AG09309 (cell line): ENCODE results near the gene REN.

Source experiments
- DNase-seq: peaks from one replicate; pipeline ENCODE4 v3.0.0-alpha.2; 2010; ENCODE audit warnings: low read depth
- H3K4me3 ChIP-seq: 2 replicates; pipeline ENCODE4 v1.5.1; 2011; ENCODE audit warnings: mild to moderate bottlenecking, low read depth, low read length, moderate library complexity; ENCODE audit not compliant: control insufficient read depth
- TF ChIP-seq, protein P1 (sequence below): IDR thresholded peaks from 2 replicates; pipeline ENCODE4 v1.5.1; 2011; ENCODE audit warnings: mild to moderate bottlenecking, low read depth, low read length, inconsistent platforms; ENCODE audit not compliant: insufficient read depth, control insufficient read depth; ENCODE audit errors: missing control alignments

The REN gene

DNA sequence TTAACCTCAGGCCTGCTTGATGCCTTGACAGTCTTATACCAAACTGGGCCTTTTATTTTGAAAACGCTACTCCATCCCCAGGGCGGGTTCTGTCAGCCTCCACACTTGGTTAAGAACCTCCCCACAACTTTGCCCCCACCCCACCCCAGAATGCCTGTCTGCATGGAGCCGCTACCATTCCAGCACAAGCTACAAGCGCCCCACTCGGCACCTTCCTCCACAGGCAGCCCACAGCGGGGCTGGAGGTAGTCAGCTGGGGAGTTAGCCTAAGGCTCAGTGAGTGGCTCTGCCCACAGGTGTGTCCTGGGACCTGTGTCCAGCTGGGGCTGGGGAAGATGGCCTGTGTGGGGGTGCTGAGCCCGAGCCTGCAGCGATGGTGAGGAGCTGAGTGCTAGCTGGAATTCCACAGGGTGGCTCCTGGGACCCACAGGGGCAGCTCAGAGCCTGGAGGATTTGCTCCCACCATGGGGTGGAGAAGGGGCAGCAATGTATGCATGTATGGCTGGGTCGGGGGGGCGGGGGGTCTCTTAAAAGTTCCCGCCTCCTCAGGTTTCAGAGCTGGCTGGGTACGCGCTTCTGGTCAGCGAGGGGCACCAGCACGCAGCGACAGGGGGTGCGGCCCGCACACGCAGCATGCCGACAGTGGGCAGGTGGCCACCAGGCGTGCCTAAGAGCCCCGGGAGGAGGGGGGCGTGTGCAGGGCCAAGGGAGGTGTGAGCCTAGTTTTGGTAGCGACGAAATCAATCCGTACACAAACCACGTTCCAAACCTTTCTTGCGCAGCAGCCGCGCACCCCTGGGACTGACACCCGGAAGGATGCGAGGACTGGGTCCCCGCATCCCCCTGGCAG is 15.2 kb downstream of the REN start:
- peak overlapping the region; percentile 47 for H3K4me3 ChIP-seq
- TF ChIP-seq, protein P1, sequence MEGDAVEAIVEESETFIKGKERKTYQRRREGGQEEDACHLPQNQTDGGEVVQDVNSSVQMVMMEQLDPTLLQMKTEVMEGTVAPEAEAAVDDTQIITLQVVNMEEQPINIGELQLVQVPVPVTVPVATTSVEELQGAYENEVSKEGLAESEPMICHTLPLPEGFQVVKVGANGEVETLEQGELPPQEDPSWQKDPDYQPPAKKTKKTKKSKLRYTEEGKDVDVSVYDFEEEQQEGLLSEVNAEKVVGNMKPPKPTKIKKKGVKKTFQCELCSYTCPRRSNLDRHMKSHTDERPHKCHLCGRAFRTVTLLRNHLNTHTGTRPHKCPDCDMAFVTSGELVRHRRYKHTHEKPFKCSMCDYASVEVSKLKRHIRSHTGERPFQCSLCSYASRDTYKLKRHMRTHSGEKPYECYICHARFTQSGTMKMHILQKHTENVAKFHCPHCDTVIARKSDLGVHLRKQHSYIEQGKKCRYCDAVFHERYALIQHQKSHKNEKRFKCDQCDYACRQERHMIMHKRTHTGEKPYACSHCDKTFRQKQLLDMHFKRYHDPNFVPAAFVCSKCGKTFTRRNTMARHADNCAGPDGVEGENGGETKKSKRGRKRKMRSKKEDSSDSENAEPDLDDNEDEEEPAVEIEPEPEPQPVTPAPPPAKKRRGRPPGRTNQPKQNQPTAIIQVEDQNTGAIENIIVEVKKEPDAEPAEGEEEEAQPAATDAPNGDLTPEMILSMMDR: no peak
- DNase-seq: no peak

DNA sequence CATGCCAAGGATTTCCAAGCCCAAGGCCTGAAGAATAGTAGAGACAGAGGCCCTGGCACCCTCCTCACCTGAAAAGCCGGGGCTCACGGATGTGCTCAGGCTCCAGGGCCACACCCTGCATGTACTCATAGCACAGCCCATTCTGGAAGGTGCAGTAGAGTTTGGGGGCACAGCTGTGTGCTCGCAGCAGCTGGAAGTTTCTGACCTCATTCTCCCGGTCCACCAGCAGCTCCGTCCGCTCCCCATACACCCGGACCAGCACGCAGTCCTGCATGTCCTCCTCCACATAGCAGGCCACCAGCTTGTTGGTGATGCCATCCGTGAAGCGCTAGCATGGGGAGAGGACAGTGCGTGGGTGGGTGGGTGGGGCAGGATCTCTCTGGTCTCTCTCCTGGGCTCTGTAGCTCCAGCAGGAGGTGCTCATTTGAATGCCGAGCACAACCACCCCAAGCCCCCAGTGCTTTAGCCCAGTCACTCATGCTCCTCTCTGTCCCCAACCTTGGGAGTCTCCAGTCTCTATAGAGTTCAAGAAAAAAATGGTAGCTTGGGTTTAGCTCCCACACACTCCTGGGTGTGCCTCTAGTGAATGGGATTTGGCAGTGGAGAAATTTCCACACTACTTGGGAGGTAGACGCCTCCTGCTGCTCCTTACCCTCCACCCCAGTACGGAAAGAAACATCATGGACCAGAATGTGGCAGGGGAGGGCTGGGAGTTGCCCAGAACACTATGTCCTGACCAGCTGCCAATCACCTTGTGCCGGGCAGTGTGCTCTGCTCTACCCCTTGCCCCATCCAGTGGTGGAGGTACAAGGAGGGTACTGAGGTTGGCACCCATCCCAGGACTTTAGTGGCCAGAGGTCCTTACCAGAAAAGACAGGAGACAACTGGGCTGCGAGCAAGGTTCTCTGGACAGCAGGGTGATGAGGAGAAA is 16.2 kb downstream of the REN start:
- DNase-seq: no peak
- TF ChIP-seq, protein P1: no peak
- H3K4me3 ChIP-seq: no peak overlapping the region

DNA sequence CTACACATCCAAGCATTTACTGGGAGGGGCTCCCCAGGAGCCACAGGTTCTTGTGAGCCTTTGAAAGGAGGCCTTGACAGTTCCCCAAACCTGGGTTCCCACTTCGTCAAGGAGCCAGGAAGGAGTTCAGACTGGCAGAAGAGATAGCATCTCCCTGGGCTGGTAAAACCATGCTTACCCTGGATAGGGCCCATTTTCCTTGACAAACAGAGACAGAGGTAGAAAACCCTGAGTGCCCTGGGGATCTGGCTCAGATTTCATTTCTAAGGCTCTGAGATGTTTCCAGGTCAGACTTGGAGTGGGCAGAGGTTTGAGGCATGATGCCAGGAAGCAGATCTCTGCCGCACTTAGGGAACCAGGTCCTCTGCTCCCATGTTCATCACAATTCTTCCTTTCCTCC is 17.0 kb downstream of the REN start:
- TF ChIP-seq, protein P1: no peak
- H3K4me3 ChIP-seq: no peak overlapping the region
- no peak for DNase-seq

DNA sequence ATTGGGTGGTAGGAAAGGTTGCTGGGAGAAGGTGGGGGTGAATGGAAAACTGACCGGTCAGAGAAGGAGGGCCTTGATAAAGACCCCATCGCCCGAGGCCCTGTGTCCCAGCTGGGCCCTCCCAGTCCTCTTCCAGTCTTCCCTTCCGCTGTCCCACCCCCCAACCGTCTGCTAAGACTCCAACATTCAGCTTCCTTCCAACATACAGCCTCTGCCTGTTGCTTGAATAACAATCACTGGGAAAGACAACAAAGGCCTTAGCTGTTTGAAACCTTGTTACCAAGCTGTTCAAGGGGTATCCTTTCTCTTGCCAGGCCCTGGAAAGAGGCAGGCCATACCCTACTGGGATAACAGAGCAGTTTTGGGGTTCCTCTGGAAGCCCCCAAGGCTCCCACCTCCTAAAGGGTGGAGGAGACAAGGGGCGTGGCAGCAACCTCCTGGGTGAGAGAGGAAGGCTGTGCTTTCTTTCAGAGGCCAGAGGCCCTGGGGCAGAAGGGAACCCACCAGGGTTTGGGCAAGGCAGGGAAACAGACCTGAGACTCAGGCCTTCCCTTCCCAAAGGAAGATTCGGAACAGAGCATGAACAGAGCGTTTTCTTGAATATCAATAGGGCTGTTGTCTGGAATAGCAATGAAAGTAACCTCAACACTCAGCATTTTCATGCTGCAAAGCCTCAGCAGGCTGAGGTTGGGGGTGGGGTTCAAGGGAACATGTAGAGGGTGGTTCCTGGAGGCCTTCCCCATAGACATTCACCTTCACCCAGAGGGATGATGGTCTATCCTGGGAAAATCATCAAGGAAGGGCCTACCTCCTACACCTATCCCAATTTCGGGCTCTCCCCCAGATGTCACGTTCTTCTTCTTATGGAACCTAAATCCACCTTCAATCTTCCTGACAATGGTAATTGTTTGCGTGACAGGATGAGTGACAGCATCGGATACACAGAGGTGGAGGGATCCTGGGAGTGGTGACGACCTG is 18.4 kb downstream of the REN start:
- no peak overlapping the region for H3K4me3 ChIP-seq
- TF ChIP-seq, protein P1: no peak
- DNase-seq: no peak

DNA sequence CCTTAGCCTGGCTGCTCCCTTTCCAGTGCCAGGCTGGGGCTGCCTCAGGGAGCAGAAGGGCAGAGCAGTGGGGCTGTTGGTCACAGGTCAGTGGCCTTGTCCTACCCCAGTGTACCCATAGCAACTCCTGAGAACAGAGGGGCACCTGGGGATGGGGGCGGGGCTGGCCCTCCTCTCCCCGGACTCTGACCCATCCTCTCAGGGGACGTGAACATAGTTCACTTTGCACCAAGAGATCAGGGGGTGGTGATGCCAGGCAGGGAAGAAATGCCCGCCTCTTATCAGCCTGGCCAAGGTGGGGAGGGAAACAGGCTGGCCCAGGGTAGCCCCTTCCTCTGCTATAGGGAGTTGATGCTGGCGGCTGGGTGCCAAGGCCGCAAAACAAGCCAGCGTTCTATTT is 19.2 kb downstream of the REN start:
- no peak overlapping the region for H3K4me3 ChIP-seq
- TF ChIP-seq, protein P1: no peak
- DNase-seq: no peak

DNA sequence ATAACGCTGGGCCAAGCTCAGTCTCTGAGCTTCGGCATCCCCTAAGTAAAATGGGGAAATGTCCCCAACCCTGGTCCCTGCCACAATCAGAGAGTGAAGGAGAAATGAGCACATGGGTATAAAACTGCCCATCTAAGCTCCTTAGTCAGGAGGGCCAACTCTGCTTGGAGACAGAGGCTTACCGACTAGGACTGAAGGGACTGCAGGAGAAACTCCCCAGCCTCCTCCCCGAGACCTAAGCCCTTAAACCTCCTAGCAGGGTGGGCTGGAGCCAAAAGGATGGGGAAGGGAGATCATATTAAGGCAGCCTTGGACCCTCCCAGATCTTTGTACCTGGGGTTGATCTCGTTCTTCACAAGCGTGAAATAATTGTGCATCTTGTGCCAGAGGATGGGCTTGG is 19.8 kb downstream of the REN start:
- TF ChIP-seq, protein P1: no peak
- DNase-seq: no peak
- no peak overlapping the region for H3K4me3 ChIP-seq
